ENCODE data around the gene PBX2. TPM values are rescaled to one million over a fixed set of nuclear protein-coding genes. Genes with fewer than 3 reads are reported as not detected.

PBX2 gene
- total RNA-seq, 1 donor from 2014 or later: 89.2 TPM

DNA sequence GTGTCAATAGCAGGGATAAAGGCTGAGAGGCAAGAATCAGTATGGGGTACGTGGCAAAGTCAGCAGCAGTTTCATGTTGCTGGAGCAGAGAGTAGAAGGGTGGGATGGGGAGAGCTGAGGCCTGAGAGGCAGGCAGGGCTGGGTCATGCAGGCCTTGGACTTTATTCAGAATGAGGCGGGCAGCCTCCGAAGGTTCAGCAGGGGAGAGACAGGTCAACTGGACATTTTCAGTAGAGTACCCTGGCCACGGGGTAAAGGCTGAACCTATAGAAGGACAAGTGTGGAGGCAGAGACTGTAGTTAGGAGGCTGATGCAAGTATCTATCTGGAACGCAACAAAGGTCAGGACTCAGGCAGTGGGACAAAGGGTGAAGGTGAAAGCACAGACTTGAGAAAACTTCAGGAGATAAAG lies 20.2 kb upstream of the PBX2 start:
- Histone ChIP-seq H3K4me3 (no peak overlapping the region), H3K9me3 (no peaks in the 10 kb centered on the region), H3K36me3 (peaks cover 12% of the 10 kb centered on the region), H3K27ac (no peak overlapping the region), H3K27me3 (ENCODE audit: low read depth) (no peaks in the 10 kb centered on the region), H3K4me1 (no peaks in the 10 kb centered on the region)
- ATAC-seq: no peak
- intact Hi-C loops (cut with DNase I): no loop called here
- no peak for DNase-seq
- TF ChIP-seq CTCF (IDR thresholded peaks at IDR 0.05): no peak

DNA sequence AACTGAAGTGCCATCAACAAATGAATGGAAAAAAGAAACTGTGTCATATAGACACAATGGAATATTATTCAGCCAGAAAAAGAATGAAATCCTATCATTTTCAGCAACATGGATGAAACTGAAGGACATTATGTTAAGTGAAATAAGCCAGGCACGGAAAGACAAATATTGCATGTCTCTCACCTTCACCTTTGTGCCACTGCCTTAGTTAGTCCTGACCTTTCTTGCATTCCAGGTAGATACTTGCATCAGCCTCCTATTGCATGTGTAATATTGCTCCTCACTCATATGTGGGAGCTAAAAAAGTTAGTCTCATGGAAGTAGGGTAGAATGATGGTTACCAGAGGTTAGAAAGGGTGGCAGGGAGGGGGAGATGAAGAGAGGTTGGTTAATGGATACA lies 19.0 kb upstream of the PBX2 start:
- TF ChIP-seq CTCF (IDR thresholded peaks at IDR 0.05): no peak
- intact Hi-C loops (cut with DNase I): no loop called here
- no peaks in the 10 kb centered on the region for H3K27me3 ChIP-seq (ENCODE audit: low read depth)
- peaks cover 19% of the 10 kb centered on the region for H3K36me3 ChIP-seq
- no peak for ATAC-seq
- no peaks in the 10 kb centered on the region for H3K4me1 ChIP-seq
- no peak overlapping the region for H3K4me3 ChIP-seq
- H3K27ac ChIP-seq: no peak overlapping the region
- H3K9me3 ChIP-seq: no peaks in the 10 kb centered on the region
- DNase-seq: no peak

DNA sequence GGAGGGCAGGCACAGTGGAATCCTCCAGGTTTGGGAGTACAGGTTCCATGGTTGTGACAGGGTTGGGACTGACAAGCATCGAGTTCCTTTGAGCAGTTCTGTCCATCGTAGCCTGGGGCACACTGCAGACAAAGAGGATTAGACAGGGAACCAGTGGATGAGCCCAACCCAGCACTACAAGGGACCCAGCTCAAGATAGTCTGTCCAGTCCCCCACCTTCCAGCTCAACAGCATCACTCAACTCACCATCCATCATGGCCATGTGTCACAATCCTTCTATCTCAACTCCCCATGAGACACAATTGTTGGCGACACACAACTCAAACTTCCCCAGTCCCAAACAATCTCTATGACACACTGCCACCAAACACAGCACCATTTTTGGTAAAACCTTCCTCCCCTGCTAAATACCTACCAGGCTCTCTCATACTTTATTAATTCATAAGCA lies 14.3 kb upstream of the PBX2 start:
- ATAC-seq (no peak), DNase-seq (no peak)
- peaks cover 4% of the 10 kb centered on the region for H3K27me3 ChIP-seq (ENCODE audit: low read depth)
- H3K4me3 ChIP-seq: no peak overlapping the region
- no peak overlapping the region for H3K27ac ChIP-seq
- no peak for TF ChIP-seq CTCF (IDR thresholded peaks at IDR 0.05)
- H3K36me3 ChIP-seq: peaks cover 23% of the 10 kb centered on the region
- H3K4me1 ChIP-seq: no peaks in the 10 kb centered on the region
- intact Hi-C loops (cut with DNase I): no loop called here
- no peaks in the 10 kb centered on the region for H3K9me3 ChIP-seq

DNA sequence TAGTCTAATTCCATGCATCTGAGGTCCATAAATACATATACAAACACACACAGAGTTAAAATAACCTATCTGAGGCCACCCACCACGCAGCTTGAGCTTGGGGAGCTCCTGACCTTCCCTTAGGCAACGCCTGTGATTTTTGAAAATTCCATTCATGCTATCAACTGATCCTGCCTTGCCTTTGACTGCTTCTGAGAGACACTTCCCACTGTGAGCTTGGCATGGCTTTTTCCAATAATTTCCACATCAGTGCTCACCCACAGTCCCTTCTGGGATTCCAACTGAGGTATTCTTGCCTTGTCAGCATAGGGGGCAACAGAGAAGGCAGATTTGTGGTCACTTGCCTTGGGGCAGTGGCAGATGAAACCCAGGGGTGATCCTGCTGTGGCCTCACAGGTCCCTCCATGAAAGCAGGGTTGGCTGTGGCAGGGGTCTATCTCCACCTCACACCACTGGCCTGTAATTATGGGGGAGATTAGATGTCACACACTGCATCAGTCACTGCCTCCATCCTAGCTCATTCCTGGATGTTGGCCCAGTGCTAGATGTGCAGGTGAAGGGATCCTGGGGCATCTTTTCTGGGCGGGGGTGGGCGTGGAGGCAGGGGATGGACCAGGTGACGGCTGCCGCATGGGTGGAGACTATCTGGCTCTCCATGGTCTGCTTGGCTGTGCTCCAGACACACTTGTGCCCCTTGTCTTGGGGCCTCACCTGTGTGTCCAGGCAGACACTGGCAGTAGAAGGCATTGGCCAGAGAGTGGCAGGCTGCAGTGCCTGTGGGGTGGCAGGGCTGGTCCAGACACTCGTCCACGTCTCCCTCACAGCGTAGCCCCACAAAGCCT lies 13.6 kb upstream of the PBX2 start:
- Histone ChIP-seq H3K36me3 (peaks cover 22% of the 10 kb centered on the region), H3K27ac (no peak overlapping the region), H3K27me3 (ENCODE audit: low read depth) (peaks cover 4% of the 10 kb centered on the region), H3K4me1 (no peaks in the 10 kb centered on the region), H3K4me3 (no peak overlapping the region), H3K9me3 (no peaks in the 10 kb centered on the region)
- intact Hi-C loops (cut with DNase I): no loop called here
- DNase-seq (no peak), ATAC-seq (no peak)
- TF ChIP-seq CTCF (IDR thresholded peaks at IDR 0.05): no peak

DNA sequence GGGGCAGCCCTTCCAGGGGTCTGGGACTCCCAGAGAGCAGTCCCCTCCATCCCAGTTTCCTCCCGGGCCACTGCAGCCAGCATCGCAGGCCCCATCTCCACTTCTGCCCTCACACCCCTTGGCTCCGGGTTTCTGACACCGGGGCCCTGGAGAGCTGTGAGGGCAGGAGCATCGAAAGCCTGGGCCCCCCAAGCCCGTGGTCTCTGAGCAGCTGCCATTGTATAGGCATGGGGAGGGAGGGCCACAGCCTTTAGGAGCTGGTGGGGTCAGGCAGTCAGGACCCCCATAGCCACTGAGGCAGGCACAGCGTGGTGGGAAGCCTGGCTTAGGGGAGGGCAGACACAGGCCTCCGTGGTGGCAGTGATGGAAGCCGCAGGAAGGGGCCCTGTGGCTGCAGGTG lies 12.2 kb upstream of the PBX2 start:
- Histone ChIP-seq H3K36me3 (peaks cover 18% of the 10 kb centered on the region), H3K9me3 (no peaks in the 10 kb centered on the region), H3K27ac (no peak overlapping the region), H3K4me3 (no peak overlapping the region), H3K27me3 (ENCODE audit: low read depth) (peaks cover 4% of the 10 kb centered on the region), H3K4me1 (peaks cover 5% of the 10 kb centered on the region)
- DNase-seq (no peak), ATAC-seq (no peak)
- no peak for TF ChIP-seq CTCF (IDR thresholded peaks at IDR 0.05)
- intact Hi-C loops (cut with DNase I): no loop called here
